NCI-H526 (cell line): Measurements from ENCODE around the gene TRMT112.

Experiments used
- DNase-seq, 2 experiments: peaks; one replicate each; lab custom pipeline; 2025; lab: John Stamatoyannopoulos, UW

Gene TRMT112

GRCh38 chr11:64291752-64292459 is 25.5 kb downstream of the TRMT112 start:
- no peak for DNase-seq

- no peak for DNase-seq
Measured at GRCh38 chr11:64291262-64291751, 26.1 kb downstream of the TRMT112 start, which contains the start of gene KCNK4. Gene KCNK4, plus strand, starts transcription at chr11:64291302. Its CDS starts 1,717 bp downstream, at chr11:64293019.

DNA sequence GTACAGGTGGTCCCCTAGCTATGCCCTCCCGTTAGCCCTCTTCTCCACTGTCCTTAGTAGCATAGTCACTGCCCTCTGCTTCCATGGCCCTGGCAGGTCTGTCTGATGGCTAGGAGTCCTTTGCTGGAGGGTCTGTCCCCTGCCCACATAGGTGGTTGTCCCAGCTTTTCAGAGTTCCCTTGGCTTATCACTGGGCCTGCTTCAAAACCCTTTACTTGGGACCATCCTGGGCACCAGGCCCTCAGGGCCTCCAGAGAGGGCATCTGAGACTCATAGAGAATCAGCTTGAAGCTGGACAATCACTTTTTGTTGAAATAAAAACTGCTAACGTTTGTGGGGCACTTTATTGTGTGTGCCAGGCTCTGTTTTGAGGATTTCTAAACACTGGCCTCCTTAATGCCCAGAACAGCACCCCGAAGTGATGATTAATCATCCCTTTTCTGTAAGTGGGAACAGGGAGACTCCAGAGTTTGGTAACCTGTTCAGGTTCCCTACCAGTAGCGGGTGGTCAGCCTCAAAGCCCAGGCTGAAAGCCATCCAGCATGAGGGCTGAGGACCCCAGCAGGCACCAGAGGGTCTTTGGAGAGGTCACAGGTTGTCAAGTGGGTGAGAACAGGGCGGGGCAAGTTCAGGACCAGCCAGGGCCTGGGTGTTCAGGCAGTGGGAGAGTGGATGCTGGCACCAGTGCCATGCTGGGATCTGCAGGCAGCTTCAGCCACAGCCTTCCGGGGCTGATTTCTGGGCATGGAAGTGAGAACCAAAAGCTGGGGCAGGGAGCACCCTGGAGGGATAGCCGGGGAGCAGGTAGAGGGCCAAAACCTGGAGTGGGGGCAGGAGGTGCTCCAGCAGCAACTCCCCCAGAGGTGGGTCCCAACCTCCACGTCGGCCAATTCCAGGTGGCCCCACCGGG is 26.8 kb downstream of the TRMT112 start:
- no peak for DNase-seq

GRCh38 chr11:64289002-64289564 is 28.3 kb downstream of the TRMT112 start:
- DNase-seq = no peak

DNA sequence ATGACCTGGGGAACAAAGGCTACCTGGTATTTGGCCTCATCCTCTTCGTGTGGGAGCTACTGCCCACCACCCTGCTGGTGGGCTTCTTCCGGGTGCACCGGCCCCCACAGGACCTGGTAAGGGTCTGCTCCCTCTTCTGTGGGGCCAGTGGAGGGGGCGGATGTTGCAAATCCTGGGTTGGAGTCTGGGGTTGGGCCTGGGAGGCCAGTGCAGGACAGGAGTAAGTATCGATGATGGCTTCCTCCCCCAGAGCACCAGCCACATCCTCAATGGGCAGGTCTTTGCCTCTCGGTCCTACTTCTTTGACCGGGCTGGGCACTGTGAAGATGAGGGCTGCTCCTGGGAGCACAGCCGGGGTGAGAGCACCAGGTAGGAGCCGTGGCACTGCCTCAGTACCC is 29.0 kb downstream of the TRMT112 start:
- no peak for DNase-seq

- DNase-seq = no peak
Measured at GRCh38 chr11:64287676-64288352, 29.5 kb downstream of the TRMT112 start.

- DNase-seq = no peak
Measured at GRCh38 chr11:64286801-64287159, 30.6 kb downstream of the TRMT112 start.

DNA sequence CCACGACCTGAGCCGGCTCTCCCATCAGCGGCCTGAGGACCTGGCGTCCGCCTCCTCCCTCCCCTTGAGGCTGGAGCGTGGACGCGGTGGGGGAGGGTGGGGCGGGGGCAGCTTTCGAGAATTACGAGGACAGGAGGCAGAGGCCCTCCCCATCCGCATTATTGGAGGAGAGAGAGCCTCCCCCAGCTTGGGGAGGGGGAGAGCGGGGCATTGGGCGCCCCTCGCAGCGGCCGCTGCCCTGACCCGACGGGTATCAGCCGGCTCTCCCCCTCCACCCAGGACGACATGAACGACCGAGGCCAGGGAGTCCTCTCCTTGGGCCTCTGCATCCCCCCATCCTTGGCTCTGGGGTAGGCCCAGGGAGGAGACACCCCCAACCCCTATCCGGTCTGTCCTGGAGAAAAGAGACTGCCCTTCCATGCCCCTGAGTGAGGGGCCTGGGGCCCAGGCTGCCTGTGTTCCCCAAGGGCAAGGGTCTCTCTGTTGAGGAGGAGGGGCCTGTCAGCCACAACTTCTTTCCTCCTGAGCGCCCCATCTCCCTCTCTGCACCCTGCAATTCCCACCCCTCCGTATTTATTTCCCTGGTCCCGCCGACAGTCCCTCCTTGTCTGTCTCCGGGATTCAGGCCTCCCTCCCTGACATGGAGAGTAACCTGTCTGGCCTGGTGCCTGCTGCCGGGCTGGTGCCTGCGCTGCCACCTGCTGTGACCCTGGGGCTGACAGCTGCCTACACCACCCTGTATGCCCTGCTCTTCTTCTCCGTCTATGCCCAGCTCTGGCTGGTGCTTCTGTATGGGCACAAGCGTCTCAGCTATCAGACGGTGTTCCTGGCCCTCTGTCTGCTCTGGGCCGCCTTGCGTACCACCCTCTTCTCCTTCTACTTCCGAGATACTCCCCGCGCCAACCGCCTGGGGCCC is 31.2 kb downstream of the TRMT112 start:
- peak; percentile 51 to 60 for DNase-seq

GRCh38 chr11:64284962-64285884 is 32.1 kb downstream of the TRMT112 start, which contains the start of gene GPR137:
Gene GPR137, plus strand, starts transcription at chr11:64285848. Its CDS starts 677 bp downstream, at chr11:64286525.
- peak in 1 of 2 experiments; percentile 89 for DNase-seq

DNA sequence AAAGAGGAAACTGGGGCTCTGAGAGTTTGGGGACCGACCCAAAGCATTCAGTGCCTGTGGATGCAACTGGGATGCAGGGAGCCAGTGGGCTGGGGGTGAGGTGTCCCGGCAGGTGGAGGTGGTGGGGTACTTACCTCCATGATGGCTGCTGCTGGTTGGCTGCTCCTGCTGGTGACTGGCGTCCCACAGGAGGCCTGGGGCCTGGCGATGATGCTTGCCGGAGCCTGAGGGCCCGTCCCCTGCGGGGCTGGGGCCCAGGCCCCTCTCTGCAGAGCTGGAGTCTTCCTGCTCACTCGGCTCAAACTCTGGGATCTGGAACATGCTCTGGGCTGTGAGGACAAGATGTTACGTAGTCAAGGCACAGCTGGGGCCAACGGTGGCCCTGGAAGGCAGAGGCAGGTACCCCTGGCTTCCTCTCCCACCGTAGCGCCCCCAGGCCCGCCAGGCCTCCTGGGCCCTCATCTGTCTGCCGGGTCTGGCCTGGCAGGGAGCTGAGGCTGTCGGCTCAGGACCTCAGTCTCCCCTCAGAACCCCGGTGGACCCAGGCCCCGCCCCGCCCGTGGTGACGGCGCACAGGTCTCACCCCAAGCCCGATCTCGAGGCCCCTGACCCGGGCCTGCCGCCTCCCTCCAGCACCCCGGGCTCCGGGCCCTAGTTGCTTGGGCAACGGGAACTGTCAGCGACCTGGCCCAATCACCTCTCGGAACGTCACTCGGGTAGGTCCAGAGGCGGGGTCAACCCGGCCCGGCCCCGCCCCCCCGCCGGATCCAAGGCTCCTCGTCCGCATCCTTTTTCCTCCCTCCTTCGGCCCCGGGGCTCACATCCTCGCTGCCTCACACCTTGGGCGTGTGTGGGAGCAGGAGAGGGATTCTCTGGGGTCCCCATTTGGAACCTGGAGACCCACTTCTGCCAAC is 33.1 kb downstream of the TRMT112 start, which contains the start of gene BAD:
Gene BAD, minus strand, starts transcription at position 618 of the 914 bp plus-strand sequence. Its CDS starts 297 bp downstream, at position 321.
- DNase-seq = peak; percentile 89 to 98

GRCh38 chr11:64283092-64283491 is 34.3 kb downstream of the TRMT112 start:
- DNase-seq = no peak

- no peak for DNase-seq
Measured at GRCh38 chr11:64281957-64282770, 35.2 kb downstream of the TRMT112 start.

DNA sequence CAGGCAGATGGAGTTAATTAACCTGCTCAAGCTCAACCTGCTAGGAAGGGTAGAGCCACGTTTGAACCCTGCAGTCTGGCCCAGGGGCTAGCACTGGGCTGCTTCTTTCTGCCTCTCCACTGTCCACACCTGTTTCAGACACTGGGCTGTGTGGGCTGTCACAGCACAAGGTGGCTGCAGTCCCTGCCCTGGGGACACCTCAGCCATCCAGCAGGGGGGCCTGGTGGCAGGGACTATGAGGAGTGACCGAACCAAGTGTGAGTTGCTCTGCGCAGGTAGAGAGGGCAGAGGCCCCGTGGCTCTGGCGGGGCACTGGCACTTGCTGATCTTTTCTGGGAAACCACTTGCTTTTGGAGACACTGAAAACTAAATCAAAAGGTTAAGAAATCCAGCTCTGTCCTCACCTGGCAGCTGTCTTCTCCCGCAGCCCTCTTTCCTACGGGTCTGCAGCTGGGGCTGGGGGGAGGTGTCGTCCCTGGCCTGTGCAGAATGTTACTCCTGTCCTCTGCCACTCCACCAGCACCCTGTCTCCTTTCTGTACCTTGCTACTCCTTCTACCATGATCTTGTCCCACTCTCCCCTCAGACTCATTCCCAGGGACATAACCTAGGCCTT is 38.7 kb downstream of the TRMT112 start:
- no peak for DNase-seq

DNA sequence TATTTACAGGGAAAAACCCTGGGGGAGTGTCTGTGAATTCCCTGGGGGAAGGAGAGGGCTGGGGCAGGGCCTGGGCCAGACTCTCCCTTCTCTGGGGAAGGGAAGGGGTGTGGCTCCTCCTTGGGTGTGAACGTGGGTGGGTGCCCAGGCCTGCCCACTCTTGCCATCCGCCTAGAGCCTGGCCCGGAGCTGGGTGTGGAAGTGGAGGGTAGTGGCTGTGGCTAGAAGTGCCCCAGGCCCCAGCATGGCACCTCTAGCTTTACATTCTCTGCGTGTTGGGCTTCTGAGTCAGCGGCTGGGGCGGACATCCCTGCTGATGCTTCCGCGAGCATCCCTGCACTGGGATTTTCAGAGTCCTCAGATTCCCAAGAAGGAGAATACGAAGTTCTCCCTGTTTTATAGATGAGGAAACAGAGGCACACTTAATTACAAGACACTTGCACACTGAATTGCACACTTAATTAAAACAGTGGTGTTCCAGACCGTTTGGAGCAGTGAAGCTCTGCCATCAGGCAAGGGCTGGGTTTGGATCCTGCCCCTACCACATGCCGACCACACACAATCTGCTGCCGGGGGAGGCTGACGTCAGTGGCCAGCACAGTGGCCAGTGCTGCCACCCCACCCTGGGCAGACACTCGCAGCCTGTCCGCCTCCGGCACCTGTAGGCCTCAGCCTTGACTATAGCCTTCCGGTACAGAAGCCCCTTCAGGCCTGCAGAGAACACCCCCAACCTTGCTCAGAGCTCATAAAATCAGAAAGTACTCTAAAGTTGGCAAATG is 40.5 kb downstream of the TRMT112 start:
- no peak for DNase-seq

GRCh38 chr11:64275841-64276240 is 41.5 kb downstream of the TRMT112 start:
- DNase-seq = no peak
